ENCODE measurements around the gene SAT2.
A peak's percentile ranks its signal among the peaks of the same experiment; 100 is the strongest.

SAT2 gene

GRCh38 chr17:7651665-7652387, 24.2 kb upstream of the SAT2 start:
- DNase-seq, result peak; percentile 57
- Mint-ChIP-seq H3K27me3 (ENCODE audit: low read depth, poor library complexity) (peaks cover 36% of the 10 kb centered on the region), H3K27ac (no peak overlapping the region), H3K36me3 (ENCODE audit: low read depth) (peaks cover 31% of the 10 kb centered on the region), H3K4me1 (peaks cover 52% of the 10 kb centered on the region), H3K9me3 (no peaks in the 10 kb centered on the region), H3K4me3 (peak overlapping the region; percentile 85)
- TF ChIP-seq CTCF (IDR thresholded peaks at IDR 0.05), result no peak

GRCh38 chr17:7651097-7651664, 23.6 kb upstream of the SAT2 start:
- Mint-ChIP-seq H3K9me3 (no peaks in the 10 kb centered on the region), H3K27me3 (ENCODE audit: low read depth, poor library complexity) (peaks cover 36% of the 10 kb centered on the region), H3K4me3 (peak overlapping the region; percentile 84), H3K27ac (no peak overlapping the region), H3K36me3 (ENCODE audit: low read depth) (peaks cover 28% of the 10 kb centered on the region), H3K4me1 (peaks cover 46% of the 10 kb centered on the region)
- DNase-seq, result no peak
- no peak for TF ChIP-seq CTCF (IDR thresholded peaks at IDR 0.05)

DNA sequence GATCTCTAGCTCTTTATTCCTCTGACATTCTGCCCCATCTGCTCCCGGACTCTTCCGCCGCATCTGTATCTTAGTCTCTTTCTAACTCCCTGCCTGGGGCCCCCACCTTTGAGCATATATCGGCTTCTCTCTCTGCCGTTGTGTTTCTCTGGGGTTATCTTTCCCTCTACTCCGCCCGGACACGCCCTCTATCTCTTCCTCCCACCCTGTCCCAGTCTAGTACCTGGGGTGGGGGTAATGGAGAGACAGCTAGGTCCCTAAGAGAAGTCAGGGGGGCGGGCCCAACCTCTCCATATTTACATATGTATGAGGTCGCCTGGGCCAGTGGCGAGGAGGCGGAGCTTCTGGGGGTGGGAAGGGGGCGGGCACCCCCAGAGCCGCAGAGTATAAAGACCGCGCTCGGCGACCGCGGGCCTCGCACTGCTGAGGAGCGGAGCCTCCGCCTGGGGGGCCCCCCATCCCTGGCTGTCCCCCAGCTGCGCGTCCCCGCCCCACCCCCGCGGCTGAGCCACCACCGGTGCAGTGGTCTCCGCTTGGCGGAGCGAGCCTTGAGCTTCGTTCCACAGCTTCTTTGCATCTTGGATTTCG, 23.0 kb upstream of the SAT2 start, which contains the start of gene ATP1B2:
ATP1B2 (plus strand) TSS at position 418 of the 588 bp plus-strand sequence. CDS start 593 bp downstream, outside the sequence.
- peak within 1 kb of the TSS; percentile 15 for H3K27ac Mint-ChIP-seq
- H3K9me3 Mint-ChIP-seq, result no peaks in the 10 kb centered on the region
- peaks cover 36% of the 10 kb centered on the region for H3K27me3 Mint-ChIP-seq (ENCODE audit: low read depth, poor library complexity)
- peaks cover 40% of the 10 kb centered on the region for H3K4me1 Mint-ChIP-seq
- peaks cover 22% of the 10 kb centered on the region for H3K36me3 Mint-ChIP-seq (ENCODE audit: low read depth)
- H3K4me3 Mint-ChIP-seq, result peak within 1 kb of the TSS; percentile 85
- TF ChIP-seq CTCF (IDR thresholded peaks at IDR 0.05), result no peak
- peak; percentile 91 for DNase-seq

- Mint-ChIP-seq H3K27ac (no peak overlapping the region), H3K4me1 (peaks cover 19% of the 10 kb centered on the region), H3K27me3 (ENCODE audit: low read depth, poor library complexity) (peaks cover 27% of the 10 kb centered on the region), H3K36me3 (ENCODE audit: low read depth) (no peaks in the 10 kb centered on the region), H3K9me3 (no peaks in the 10 kb centered on the region), H3K4me3 (no peak overlapping the region)
- TF ChIP-seq CTCF (IDR thresholded peaks at IDR 0.05), result no peak
- DNase-seq, result no peak
Observed at GRCh38 chr17:7647018-7647417, 19.4 kb upstream of the SAT2 start.

- H3K9me3 Mint-ChIP-seq, result peaks cover 5% of the 10 kb centered on the region
- TF ChIP-seq CTCF (IDR thresholded peaks at IDR 0.05), result no peak
- H3K27ac Mint-ChIP-seq, result no peak overlapping the region
- no peaks in the 10 kb centered on the region for H3K36me3 Mint-ChIP-seq (ENCODE audit: low read depth)
- no peak for DNase-seq
- peaks cover 21% of the 10 kb centered on the region for H3K4me1 Mint-ChIP-seq
- H3K4me3 Mint-ChIP-seq, result no peak overlapping the region
- H3K27me3 Mint-ChIP-seq (ENCODE audit: low read depth, poor library complexity), result peaks cover 27% of the 10 kb centered on the region
Observed at GRCh38 chr17:7646457-7646856, 18.8 kb upstream of the SAT2 start.
